Measurements from ENCODE around the gene C1QL1. TPM values are rescaled to one million over a fixed set of nuclear protein-coding genes. Genes with fewer than 3 reads are reported as not detected.

The C1QL1 gene
- polyA plus RNA-seq, 1 donor (not counting 4 experiments of a cell fraction or from before 2014, with no cell fraction given): 0.04 TPM

DNA sequence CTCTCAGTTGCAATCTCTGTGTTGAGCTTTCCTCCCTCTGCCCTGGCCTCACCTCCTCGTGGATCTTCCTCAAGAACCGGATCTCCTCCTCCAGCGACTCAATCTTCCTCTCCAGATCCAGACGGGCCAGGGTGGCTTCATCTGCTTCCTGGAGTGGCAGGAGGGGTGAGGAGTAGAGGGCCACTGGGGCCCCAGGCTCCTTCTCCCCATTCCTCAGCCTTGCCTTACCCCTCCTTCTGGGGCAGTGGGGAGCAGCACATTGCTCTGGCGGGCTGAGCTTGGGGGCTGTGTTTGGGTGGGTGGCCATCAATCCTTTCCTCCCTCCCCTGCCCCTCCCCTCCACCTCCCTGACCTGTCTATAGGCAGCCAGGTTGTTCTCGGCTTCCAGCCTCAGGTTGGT, 54.4 kb downstream of the C1QL1 start:
- no peaks in the 10 kb centered on the region for H3K36me3 ChIP-seq (ENCODE audit: control insufficient read depth in 2 of 2, extremely low read depth in 1 of 2, insufficient read depth in 2 of 2, low read length in 2 of 2)
- H3K4me2 ChIP-seq (ENCODE audit: control insufficient read depth, extremely low read depth, insufficient read depth, low read depth, low read length): no peak overlapping the region
- H3K27ac ChIP-seq (ENCODE audit: control insufficient read depth, insufficient read depth, low read length): no peak overlapping the region
- H2AFZ ChIP-seq (ENCODE audit: control insufficient read depth, low read length): no peak overlapping the region
- TF ChIP-seq, protein P1, sequence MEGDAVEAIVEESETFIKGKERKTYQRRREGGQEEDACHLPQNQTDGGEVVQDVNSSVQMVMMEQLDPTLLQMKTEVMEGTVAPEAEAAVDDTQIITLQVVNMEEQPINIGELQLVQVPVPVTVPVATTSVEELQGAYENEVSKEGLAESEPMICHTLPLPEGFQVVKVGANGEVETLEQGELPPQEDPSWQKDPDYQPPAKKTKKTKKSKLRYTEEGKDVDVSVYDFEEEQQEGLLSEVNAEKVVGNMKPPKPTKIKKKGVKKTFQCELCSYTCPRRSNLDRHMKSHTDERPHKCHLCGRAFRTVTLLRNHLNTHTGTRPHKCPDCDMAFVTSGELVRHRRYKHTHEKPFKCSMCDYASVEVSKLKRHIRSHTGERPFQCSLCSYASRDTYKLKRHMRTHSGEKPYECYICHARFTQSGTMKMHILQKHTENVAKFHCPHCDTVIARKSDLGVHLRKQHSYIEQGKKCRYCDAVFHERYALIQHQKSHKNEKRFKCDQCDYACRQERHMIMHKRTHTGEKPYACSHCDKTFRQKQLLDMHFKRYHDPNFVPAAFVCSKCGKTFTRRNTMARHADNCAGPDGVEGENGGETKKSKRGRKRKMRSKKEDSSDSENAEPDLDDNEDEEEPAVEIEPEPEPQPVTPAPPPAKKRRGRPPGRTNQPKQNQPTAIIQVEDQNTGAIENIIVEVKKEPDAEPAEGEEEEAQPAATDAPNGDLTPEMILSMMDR (optimal IDR thresholded peaks at IDR 0.05 in 1 of 3, IDR thresholded peaks at IDR 0.05 in 1 of 3, conservative IDR thresholded peaks at IDR 0.05 in 1 of 3; ENCODE audit: extremely low read depth in 1 of 3, insufficient read depth in 2 of 3, low read length in 3 of 3): no peak
- DNase-seq (ENCODE audit: low read depth, low spot score): no peak
- FAIRE-seq: no peak
- no peaks in the 10 kb centered on the region for H3K9me3 ChIP-seq (ENCODE audit: control insufficient read depth, low read depth, low read length)
- H3K27me3 ChIP-seq (ENCODE audit: control insufficient read depth, extremely low read depth, insufficient read depth, low read length): no peaks in the 10 kb centered on the region
- peaks cover 2% of the 10 kb centered on the region for H3K9me1 ChIP-seq (ENCODE audit: control insufficient read depth, extremely low read depth, insufficient read depth, low read length)
- no peak overlapping the region for H3K9ac ChIP-seq (ENCODE audit: control insufficient read depth, extremely low read depth, insufficient read depth, low read length)
- H3K79me2 ChIP-seq (ENCODE audit: control insufficient read depth, insufficient read depth, low read length): no peaks in the 10 kb centered on the region
- no peak overlapping the region for H3K4me3 ChIP-seq (ENCODE audit: control insufficient read depth in 2 of 3, extremely low read depth in 1 of 3, insufficient read depth in 2 of 3, low read depth in 1 of 3, low read length in 3 of 3)
- dilution Hi-C loops (cut with MboI; ENCODE audit: extremely low pct_ligation_motif_present, low sequenced_read_pairs): loop anchor here (25.0 kb wide), 1 partner anchor 99 kb away; no protein-coding TSS in a partner anchor
- H3K4me1 ChIP-seq (ENCODE audit: control insufficient read depth, extremely low read depth, insufficient read depth, low read length): peaks cover 53% of the 10 kb centered on the region
- no peaks in the 10 kb centered on the region for H4K20me1 ChIP-seq (ENCODE audit: control insufficient read depth, extremely low read depth, insufficient read depth, low read length)

- Histone ChIP-seq H3K4me1 (ENCODE audit: control insufficient read depth, extremely low read depth, insufficient read depth, low read length) (peaks cover 46% of the 10 kb centered on the region), H3K27me3 (ENCODE audit: control insufficient read depth, extremely low read depth, insufficient read depth, low read length) (no peaks in the 10 kb centered on the region), H3K4me2 (ENCODE audit: control insufficient read depth, extremely low read depth, insufficient read depth, low read depth, low read length) (no peak overlapping the region), H3K9me1 (ENCODE audit: control insufficient read depth, extremely low read depth, insufficient read depth, low read length) (peaks cover 2% of the 10 kb centered on the region), H2AFZ (ENCODE audit: control insufficient read depth, low read length) (no peak overlapping the region), H3K4me3 (ENCODE audit: control insufficient read depth in 2 of 3, extremely low read depth in 1 of 3, insufficient read depth in 2 of 3, low read depth in 1 of 3, low read length in 3 of 3) (no peak overlapping the region), H3K9ac (ENCODE audit: control insufficient read depth, extremely low read depth, insufficient read depth, low read length) (no peak overlapping the region), H3K27ac (ENCODE audit: control insufficient read depth, insufficient read depth, low read length) (no peak overlapping the region), H3K79me2 (ENCODE audit: control insufficient read depth, insufficient read depth, low read length) (no peaks in the 10 kb centered on the region), H4K20me1 (ENCODE audit: control insufficient read depth, extremely low read depth, insufficient read depth, low read length) (no peaks in the 10 kb centered on the region), H3K36me3 (ENCODE audit: control insufficient read depth in 2 of 2, extremely low read depth in 1 of 2, insufficient read depth in 2 of 2, low read length in 2 of 2) (no peaks in the 10 kb centered on the region), H3K9me3 (ENCODE audit: control insufficient read depth, low read depth, low read length) (no peaks in the 10 kb centered on the region)
- DNase-seq (ENCODE audit: low read depth, low spot score) (no peak), FAIRE-seq (no peak)
- dilution Hi-C loops (cut with MboI; ENCODE audit: extremely low pct_ligation_motif_present, low sequenced_read_pairs): loop anchor here (25.0 kb wide), 1 partner anchor 99 kb away; no protein-coding TSS in a partner anchor
- TF ChIP-seq, protein P1 (optimal IDR thresholded peaks at IDR 0.05 in 1 of 3, IDR thresholded peaks at IDR 0.05 in 1 of 3, conservative IDR thresholded peaks at IDR 0.05 in 1 of 3; ENCODE audit: extremely low read depth in 1 of 3, insufficient read depth in 2 of 3, low read length in 3 of 3): no peak
- no peak for TF ChIP-seq EZH2 (IDR thresholded peaks at IDR 0.05; ENCODE audit: low read length)
Observed at GRCh38 chr17:44912763-44913544, 55.1 kb downstream of the C1QL1 start.
